ENCODE data around the gene C1orf232. TPM values are rescaled to one million over a fixed set of nuclear protein-coding genes. Genes with fewer than 3 reads are reported as not detected.

C1orf232 gene
- polyA plus RNA-seq, 2 of the 4 experiments (the other 2 are of a cell fraction): not detected

DNA sequence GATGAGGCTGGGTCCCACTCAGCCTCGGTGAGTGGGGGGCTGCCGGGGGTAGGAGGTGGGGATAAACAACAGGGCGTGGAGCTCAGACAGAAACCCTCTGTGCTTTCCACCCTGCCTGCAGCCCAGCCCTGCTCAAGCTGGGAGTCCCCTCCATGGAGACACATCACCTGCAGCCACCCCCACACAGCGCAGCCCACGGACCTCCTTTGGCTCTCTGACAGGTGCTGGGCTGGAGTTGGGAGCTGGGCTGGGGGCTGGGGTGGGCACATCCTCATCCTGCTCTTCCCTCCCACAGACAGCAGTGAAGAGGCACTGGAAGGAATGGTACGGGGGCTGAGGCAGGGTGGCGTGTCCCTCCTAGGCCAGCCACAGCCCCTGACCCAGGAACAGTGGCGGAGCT, 19.7 kb upstream of the C1orf232 start:
- no peaks in the 10 kb centered on the region for H3K9me3 ChIP-seq
- 100% methylated on average over 1 of the region's 8 CpGs for WGBS (ENCODE audit: missing lambda C conversion rate)
- ATAC-seq: no peak
- no peak overlapping the region for H3K27ac ChIP-seq
- no peak overlapping the region for H3K4me2 ChIP-seq
- H3K4me1 ChIP-seq: no peaks in the 10 kb centered on the region
- no peak for DNase-seq (ENCODE audit: low read depth in 1 of 2, low spot score in 1 of 2)
- ChIA-PET POLR2A (no interaction called here), CTCF (interaction anchor here (1.6 to 3.2 kb wide), 3 partner anchors 10 to 46 kb away, joined by 4 to 15 read pairs (median 13); partner anchors contain the start of genes CEP85 and ZNF593)
- no peak for FAIRE-seq
- no peak for TF ChIP-seq FOXS1 (CRISPR knock-in tag; IDR thresholded peaks at IDR 0.05)
- TF ChIP-seq HOXB13 (CRISPR knock-in tag; IDR thresholded peaks at IDR 0.05; ENCODE audit: low read depth): no peak
- no peak for TF ChIP-seq CBX8 (IDR thresholded peaks at IDR 0.05)
- TF ChIP-seq, protein P1, sequence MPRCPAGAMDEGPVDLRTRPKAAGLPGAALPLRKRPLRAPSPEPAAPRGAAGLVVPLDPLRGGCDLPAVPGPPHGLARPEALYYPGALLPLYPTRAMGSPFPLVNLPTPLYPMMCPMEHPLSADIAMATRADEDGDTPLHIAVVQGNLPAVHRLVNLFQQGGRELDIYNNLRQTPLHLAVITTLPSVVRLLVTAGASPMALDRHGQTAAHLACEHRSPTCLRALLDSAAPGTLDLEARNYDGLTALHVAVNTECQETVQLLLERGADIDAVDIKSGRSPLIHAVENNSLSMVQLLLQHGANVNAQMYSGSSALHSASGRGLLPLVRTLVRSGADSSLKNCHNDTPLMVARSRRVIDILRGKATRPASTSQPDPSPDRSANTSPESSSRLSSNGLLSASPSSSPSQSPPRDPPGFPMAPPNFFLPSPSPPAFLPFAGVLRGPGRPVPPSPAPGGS (IDR thresholded peaks at IDR 0.05): no peak
- TF ChIP-seq, protein P2, sequence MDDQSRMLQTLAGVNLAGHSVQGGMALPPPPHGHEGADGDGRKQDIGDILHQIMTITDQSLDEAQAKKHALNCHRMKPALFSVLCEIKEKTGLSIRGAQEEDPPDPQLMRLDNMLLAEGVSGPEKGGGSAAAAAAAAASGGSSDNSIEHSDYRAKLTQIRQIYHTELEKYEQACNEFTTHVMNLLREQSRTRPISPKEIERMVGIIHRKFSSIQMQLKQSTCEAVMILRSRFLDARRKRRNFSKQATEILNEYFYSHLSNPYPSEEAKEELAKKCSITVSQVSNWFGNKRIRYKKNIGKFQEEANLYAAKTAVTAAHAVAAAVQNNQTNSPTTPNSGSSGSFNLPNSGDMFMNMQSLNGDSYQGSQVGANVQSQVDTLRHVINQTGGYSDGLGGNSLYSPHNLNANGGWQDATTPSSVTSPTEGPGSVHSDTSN (IDR thresholded peaks at IDR 0.05): no peak
- no peak for TF ChIP-seq RNF2 (IDR thresholded peaks at IDR 0.05; ENCODE audit: borderline replicate concordance, low read depth)
- no peak for TF ChIP-seq ZFP36 (IDR thresholded peaks at IDR 0.05; ENCODE audit: borderline replicate concordance, partially characterized antibody)
- TF ChIP-seq MYC (IDR thresholded peaks at IDR 0.05; ENCODE audit: borderline replicate concordance, low read length): no peak
- TF ChIP-seq HOXA7 (CRISPR knock-in tag; IDR thresholded peaks at IDR 0.05): no peak
- TF ChIP-seq, protein P3, sequence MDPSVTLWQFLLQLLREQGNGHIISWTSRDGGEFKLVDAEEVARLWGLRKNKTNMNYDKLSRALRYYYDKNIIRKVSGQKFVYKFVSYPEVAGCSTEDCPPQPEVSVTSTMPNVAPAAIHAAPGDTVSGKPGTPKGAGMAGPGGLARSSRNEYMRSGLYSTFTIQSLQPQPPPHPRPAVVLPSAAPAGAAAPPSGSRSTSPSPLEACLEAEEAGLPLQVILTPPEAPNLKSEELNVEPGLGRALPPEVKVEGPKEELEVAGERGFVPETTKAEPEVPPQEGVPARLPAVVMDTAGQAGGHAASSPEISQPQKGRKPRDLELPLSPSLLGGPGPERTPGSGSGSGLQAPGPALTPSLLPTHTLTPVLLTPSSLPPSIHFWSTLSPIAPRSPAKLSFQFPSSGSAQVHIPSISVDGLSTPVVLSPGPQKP (IDR thresholded peaks at IDR 0.05; ENCODE audit: low read depth, low read length): no peak
- no peak for TF ChIP-seq ESRRA (IDR thresholded peaks at IDR 0.05; ENCODE audit: borderline replicate concordance, low read length)
- no peak for TF ChIP-seq HOXB5 (CRISPR knock-in tag; IDR thresholded peaks at IDR 0.05)
- TF ChIP-seq, protein P4, sequence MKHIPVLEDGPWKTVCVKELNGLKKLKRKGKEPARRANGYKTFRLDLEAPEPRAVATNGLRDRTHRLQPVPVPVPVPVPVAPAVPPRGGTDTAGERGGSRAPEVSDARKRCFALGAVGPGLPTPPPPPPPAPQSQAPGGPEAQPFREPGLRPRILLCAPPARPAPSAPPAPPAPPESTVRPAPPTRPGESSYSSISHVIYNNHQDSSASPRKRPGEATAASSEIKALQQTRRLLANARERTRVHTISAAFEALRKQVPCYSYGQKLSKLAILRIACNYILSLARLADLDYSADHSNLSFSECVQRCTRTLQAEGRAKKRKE (CRISPR knock-in tag; IDR thresholded peaks at IDR 0.05; ENCODE audit: low read depth): no peak
- TF ChIP-seq POLR2AphosphoS2 (conservative IDR thresholded peaks at IDR 0.05; ENCODE audit: low read length): no peak
- no peak for TF ChIP-seq TFCP2L1 (CRISPR knock-in tag; IDR thresholded peaks at IDR 0.05)
- TF ChIP-seq, protein P5, sequence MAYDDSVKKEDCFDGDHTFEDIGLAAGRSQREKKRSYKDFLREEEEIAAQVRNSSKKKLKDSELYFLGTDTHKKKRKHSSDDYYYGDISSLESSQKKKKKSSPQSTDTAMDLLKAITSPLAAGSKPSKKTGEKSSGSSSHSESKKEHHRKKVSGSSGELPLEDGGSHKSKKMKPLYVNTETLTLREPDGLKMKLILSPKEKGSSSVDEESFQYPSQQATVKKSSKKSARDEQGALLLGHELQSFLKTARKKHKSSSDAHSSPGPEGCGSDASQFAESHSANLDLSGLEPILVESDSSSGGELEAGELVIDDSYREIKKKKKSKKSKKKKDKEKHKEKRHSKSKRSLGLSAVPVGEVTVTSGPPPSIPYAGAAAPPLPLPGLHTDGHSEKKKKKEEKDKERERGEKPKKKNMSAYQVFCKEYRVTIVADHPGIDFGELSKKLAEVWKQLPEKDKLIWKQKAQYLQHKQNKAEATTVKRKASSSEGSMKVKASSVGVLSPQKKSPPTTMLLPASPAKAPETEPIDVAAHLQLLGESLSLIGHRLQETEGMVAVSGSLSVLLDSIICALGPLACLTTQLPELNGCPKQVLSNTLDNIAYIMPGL (CRISPR knock-in tag; IDR thresholded peaks at IDR 0.05; ENCODE audit: borderline replicate concordance): no peak
- no peak overlapping the region for H3K4me3 ChIP-seq

DNA sequence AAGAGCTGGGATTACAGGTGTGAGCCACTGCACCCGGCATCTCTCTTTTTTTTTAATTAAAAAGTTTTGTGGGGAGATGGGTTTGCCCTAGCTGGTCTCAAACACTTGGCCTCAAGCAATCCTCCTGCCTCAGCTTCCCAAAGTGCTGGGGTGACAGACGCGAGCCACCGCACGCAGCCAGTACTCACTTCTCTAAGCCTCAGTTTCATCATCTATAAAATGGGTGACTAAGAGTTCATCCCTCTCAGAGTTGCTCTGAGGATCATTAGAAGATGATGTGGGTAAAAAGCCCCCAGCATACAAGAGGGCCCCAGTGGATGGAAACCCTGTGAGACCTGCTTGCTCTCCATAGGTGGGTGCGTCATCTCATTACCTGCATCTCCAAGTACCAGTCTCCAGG, 19.1 kb upstream of the C1orf232 start:
- WGBS (ENCODE audit: missing lambda C conversion rate): 89% methylated on average over 6 of the region's 6 CpGs
- no peaks in the 10 kb centered on the region for H3K9me3 ChIP-seq
- no peak for FAIRE-seq
- ATAC-seq: no peak
- DNase-seq (ENCODE audit: low read depth in 1 of 2, low spot score in 1 of 2): no peak
- no peak overlapping the region for H3K4me3 ChIP-seq
- CTCF ChIA-PET: interaction anchor here (1.1 to 3.2 kb wide), 2 partner anchors 46 to 47 kb away, joined by 3 to 15 read pairs; partner anchors contain the start of gene CEP85
- POLR2A ChIA-PET: no interaction called here
- H3K27ac ChIP-seq: no peak overlapping the region
- H3K4me2 ChIP-seq: no peak overlapping the region
- H3K4me1 ChIP-seq: no peaks in the 10 kb centered on the region
- TF ChIP-seq, protein P5 (CRISPR knock-in tag; IDR thresholded peaks at IDR 0.05; ENCODE audit: borderline replicate concordance): no peak
- TF ChIP-seq ZNF302 (CRISPR knock-in tag; IDR thresholded peaks at IDR 0.05): no peak
- no peak for TF ChIP-seq RFX5 (IDR thresholded peaks at IDR 0.05)
- TF ChIP-seq CBX8 (IDR thresholded peaks at IDR 0.05): no peak
- TF ChIP-seq, protein P4 (CRISPR knock-in tag; IDR thresholded peaks at IDR 0.05; ENCODE audit: low read depth): no peak
- TF ChIP-seq KDM5A (IDR thresholded peaks at IDR 0.05): no peak
- no peak for TF ChIP-seq KDM1A (IDR thresholded peaks at IDR 0.05; ENCODE audit: low read depth)
- no peak for TF ChIP-seq RCOR1 (IDR thresholded peaks at IDR 0.05; ENCODE audit: low read depth, low read length)
- TF ChIP-seq, protein P6, sequence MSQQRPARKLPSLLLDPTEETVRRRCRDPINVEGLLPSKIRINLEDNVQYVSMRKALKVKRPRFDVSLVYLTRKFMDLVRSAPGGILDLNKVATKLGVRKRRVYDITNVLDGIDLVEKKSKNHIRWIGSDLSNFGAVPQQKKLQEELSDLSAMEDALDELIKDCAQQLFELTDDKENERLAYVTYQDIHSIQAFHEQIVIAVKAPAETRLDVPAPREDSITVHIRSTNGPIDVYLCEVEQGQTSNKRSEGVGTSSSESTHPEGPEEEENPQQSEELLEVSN (IDR thresholded peaks at IDR 0.05; ENCODE audit: borderline replicate concordance, low read depth): no peak
- TF ChIP-seq BHLHE40 (IDR thresholded peaks at IDR 0.05; ENCODE audit: low read depth, low read length): no peak
- TF ChIP-seq RARB (CRISPR knock-in tag; IDR thresholded peaks at IDR 0.05): no peak
- no peak for TF ChIP-seq RNF2 (IDR thresholded peaks at IDR 0.05; ENCODE audit: borderline replicate concordance, low read depth)
- no peak for TF ChIP-seq POLR2AphosphoS2 (conservative IDR thresholded peaks at IDR 0.05; ENCODE audit: low read length)
- TF ChIP-seq POLR2A (IDR thresholded peaks at IDR 0.05; ENCODE audit: low read length): no peak
- no peak for TF ChIP-seq ZC3H11A (IDR thresholded peaks at IDR 0.05)
- TF ChIP-seq HOXA7 (CRISPR knock-in tag; IDR thresholded peaks at IDR 0.05): no peak
- TF ChIP-seq EHF (CRISPR knock-in tag; IDR thresholded peaks at IDR 0.05): no peak
- TF ChIP-seq RAD21 (conservative IDR thresholded peaks at IDR 0.05 in 1 of 2, IDR thresholded peaks at IDR 0.05 in 1 of 2): no peak

Measured in A549 (cell line).